SK-N-MC (cell line): ENCODE results near the gene P2RX1.

ENCODE experiments used
- EZH2 ChIP-seq: fragments of 200-600 bp; sonication (generic); IDR thresholded peaks from one replicate; pipeline ENCODE4 v1.6.1; 2017; ENCODE audit warnings: antibody characterized with exemption
- FOXP2 ChIP-seq: optimal IDR thresholded peaks from 2 replicates; pipeline ENCODE3; 2011; ENCODE audit warnings: mild to moderate bottlenecking, moderate library complexity; ENCODE audit not compliant: insufficient read depth; ENCODE audit errors: extremely low read length, control extremely low read depth
- POLR2AphosphoS5 ChIP-seq: IDR thresholded peaks from 2 replicates; pipeline ENCODE4 v1.6.1; 2012; ENCODE audit warnings: mild to moderate bottlenecking, low read depth, low read length, borderline replicate concordance

DNA sequence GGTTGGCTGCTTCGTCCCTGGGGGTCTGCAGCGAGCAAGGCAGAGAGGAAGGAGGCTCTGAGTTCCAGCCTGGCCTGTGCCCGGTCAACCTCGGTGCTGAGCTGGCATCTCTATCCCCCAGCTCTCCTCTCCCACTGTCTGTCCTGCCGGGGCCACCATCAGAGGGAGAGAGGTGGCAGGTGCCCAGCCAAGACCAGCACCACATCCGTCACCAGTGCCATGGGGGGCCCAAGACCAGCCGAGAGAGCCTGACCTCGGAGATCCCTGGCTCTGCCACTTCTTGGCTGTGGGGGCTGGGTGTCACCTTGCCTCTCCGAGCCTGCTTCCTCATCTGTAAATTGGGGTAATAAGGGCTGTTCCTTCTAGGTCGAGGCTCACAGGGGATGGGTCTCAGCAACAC lies 560 bp upstream of the P2RX1 start:
- TF ChIP-seq POLR2AphosphoS5: no peak
- no peak for TF ChIP-seq EZH2
- TF ChIP-seq FOXP2: no peak
